HEK293 (cell line): ENCODE data around the gene AOC2.
"Not testable (repeated sequence)": the region's sequence is repeated elsewhere in the genome, so short reads cannot be mapped to it uniquely, and the experiment has no call there.

Experiments used
- CTCF ChIA-PET: fragments of 350-600 bp; formaldehyde crosslinking; extraction: SDS; loops from one replicate; lab custom pipeline; 2021; ENCODE audit warnings: antibody characterized with exemption; lab: Yijun Ruan, JAX
- POLR2A ChIA-PET: fragments of 300-600 bp; formaldehyde crosslinking; extraction: SDS; loops from one replicate; lab custom pipeline; 2020; ENCODE audit warnings: antibody characterized with exemption, inconsistent platforms; lab: Yijun Ruan, JAX
- H3K27ac ChIP-seq: fragments of 200-500 bp; sonication (Bioruptor generic); 2 replicates; pipeline ENCODE4 v1.5.1; 2014; ENCODE audit warnings: low read depth, low read length, control low read depth, inconsistent platforms; ENCODE audit errors: extremely low read depth
- H3K36me3 ChIP-seq, 2 experiments: fragments of 200-500 bp in 1 of 2; sonication (Bioruptor generic) in 1 of 2; 1 replicate in 1 of 2; 2 replicates in 1 of 2; pipeline ENCODE4 v1.5.1; 2014 to 2017; ENCODE audit warnings: inconsistent platforms in 2 of 2, low read length in 2 of 2; ENCODE audit not compliant: control insufficient read depth in 2 of 2, insufficient read depth in 1 of 2
- H3K4me1 ChIP-seq: fragments of 200-500 bp; sonication (Bioruptor generic); 2 replicates; pipeline ENCODE4 v1.5.1; 2014; ENCODE audit warnings: mild to moderate bottlenecking, low read length, inconsistent platforms; ENCODE audit not compliant: control insufficient read depth, insufficient read depth
- H3K4me3 ChIP-seq: 2 replicates; pipeline ENCODE4 v1.5.1; 2011; ENCODE audit warnings: low read depth, mild to moderate bottlenecking, control low read depth, low read length, moderate library complexity
- H3K9me3 ChIP-seq: fragments of 200-500 bp; sonication (Bioruptor generic); 2 replicates; pipeline ENCODE4 v1.5.1; 2014; ENCODE audit warnings: low read depth, low read length, inconsistent platforms; ENCODE audit not compliant: control insufficient read depth, insufficient read depth
- GLI2 ChIP-seq: fragments of 450-650 bp; formaldehyde crosslinking; IDR thresholded peaks from 2 replicates; pipeline ENCODE4; 2017; ENCODE audit warnings: missing biosample characterization, missing genetic modification characterization, low read depth, borderline replicate concordance
- HOXC10 ChIP-seq: sonication (generic); formaldehyde crosslinking; IDR thresholded peaks from 2 replicates; pipeline ENCODE4 v1.8.1; 2023; ENCODE audit warnings: mild to moderate bottlenecking, missing genetic modification reagents
- KLF9 ChIP-seq: fragments of 450-650 bp; formaldehyde crosslinking; IDR thresholded peaks from 2 replicates; pipeline ENCODE4 v1.5.1; 2016; ENCODE audit warnings: missing biosample characterization, missing genetic modification characterization, low read depth
- SP3 ChIP-seq: fragments of 450-650 bp; formaldehyde crosslinking; IDR thresholded peaks from 2 replicates; pipeline ENCODE4 v1.5.1; 2016; ENCODE audit warnings: missing biosample characterization, missing genetic modification characterization
- ZBTB17 ChIP-seq: fragments of 450-650 bp; formaldehyde crosslinking; IDR thresholded peaks from 2 replicates; pipeline ENCODE4 v1.5.1; 2016; ENCODE audit warnings: missing biosample characterization, missing genetic modification characterization
- ZBTB8A ChIP-seq: fragments of 450-650 bp; formaldehyde crosslinking; IDR thresholded peaks from 2 replicates; pipeline ENCODE4 v1.5.1; 2016; ENCODE audit warnings: missing biosample characterization, missing genetic modification characterization
- ZFHX2 ChIP-seq: fragments of 450-650 bp; formaldehyde crosslinking; conservative IDR thresholded peaks from 2 replicates; pipeline ENCODE4 v1.5.1; 2016; ENCODE audit warnings: missing biosample characterization, missing genetic modification characterization
- ZIC2 ChIP-seq: fragments of 450-650 bp; formaldehyde crosslinking; IDR thresholded peaks from 2 replicates; pipeline ENCODE4 v1.5.1; 2016; ENCODE audit warnings: missing biosample characterization, missing genetic modification characterization
- ZNF155 ChIP-seq: fragments of 450-650 bp; formaldehyde crosslinking; IDR thresholded peaks from 2 replicates; pipeline ENCODE4 v1.5.1; 2016; ENCODE audit warnings: missing biosample characterization, missing genetic modification characterization
- ZNF24 ChIP-seq: fragments of 450-650 bp; formaldehyde crosslinking; IDR thresholded peaks from 2 replicates; pipeline ENCODE4 v1.5.1; 2016; ENCODE audit warnings: missing biosample characterization, missing genetic modification characterization
- ZNF280D ChIP-seq: fragments of 450-650 bp; formaldehyde crosslinking; IDR thresholded peaks from 2 replicates; pipeline ENCODE4 v1.5.1; 2016; ENCODE audit warnings: missing biosample characterization, missing genetic modification characterization
- ZNF292 ChIP-seq: fragments of 450-650 bp; formaldehyde crosslinking; IDR thresholded peaks from 2 replicates; pipeline ENCODE4 v1.5.1; 2016; ENCODE audit warnings: low read depth, missing biosample characterization, missing genetic modification characterization, borderline replicate concordance
- ZNF548 ChIP-seq: fragments of 450-650 bp; formaldehyde crosslinking; IDR thresholded peaks from 2 replicates; pipeline ENCODE4 v1.5.1; 2016; ENCODE audit warnings: missing biosample characterization, missing genetic modification characterization
- ZNF830 ChIP-seq: fragments of 450-650 bp; IDR thresholded peaks from 2 replicates; pipeline ENCODE4 v1.5.0; 2018; ENCODE audit warnings: missing biosample characterization, missing genetic modification characterization, low read depth, mild to moderate bottlenecking, moderate library complexity
- ZNF843 ChIP-seq: fragments of 450-650 bp; formaldehyde crosslinking; IDR thresholded peaks from 2 replicates; pipeline ENCODE4 v1.5.1; 2016; ENCODE audit warnings: missing biosample characterization, missing genetic modification characterization

Gene AOC2

GRCh38 chr17:42850954-42851353, 6.6 kb downstream of the AOC2 start, which contains the start of gene AOC3:
Gene AOC3 (plus strand): TSS chr17:42851199. CDS start chr17:42851344, 145 bp downstream.
- ChIA-PET POLR2A (interaction anchor here (0.7 to 0.9 kb wide), 2 partner anchors 11 to 147 kb away, joined by 3 to 6 read pairs; partner anchors contain the start of gene RPL27), CTCF (no interaction called here)
- Histone ChIP-seq H3K9me3 (no peaks in the 10 kb centered on the region), H3K27ac (no peak within 1 kb of the TSS), H3K4me3 (no peak within 1 kb of the TSS), H3K4me1 (no peaks in the 10 kb centered on the region), H3K36me3 (peaks cover 0 to 7% of the 10 kb centered on the region in 2 experiments; a peak in 2 of 3 replicates)
- TF ChIP-seq KLF9 (tag by site-specific recombination) (0 out of 2 replicates have a peak, but pooled peaks have one; percentile 15), ZNF280D (tag by site-specific recombination) (no peak)

- CTCF ChIA-PET = interaction anchor here (0.6 kb wide), 1 partner anchor 327 kb away, joined by 3 read pairs; no protein-coding TSS in a partner anchor
- not testable (repeated sequence) for H3K9me3 ChIP-seq, H3K4me1 ChIP-seq, H3K4me3 ChIP-seq, H3K27ac ChIP-seq, H3K36me3 ChIP-seq
- POLR2A ChIA-PET = interaction anchor here (0.9 kb wide), 1 partner anchor 146 kb away, joined by 6 read pairs; the partner anchor contains the start of gene RPL27
Measured at GRCh38 chr17:42851371-42852240, 7.2 kb downstream of the AOC2 start.

GRCh38 chr17:42852351-42852750, 8.0 kb downstream of the AOC2 start:
- TF ChIP-seq ZBTB17 (tag by site-specific recombination) = no peak
- no peak for TF ChIP-seq ZNF24
- no peak for TF ChIP-seq ZIC2
- no peak for TF ChIP-seq ZNF843 (tag by site-specific recombination)
- TF ChIP-seq ZNF292 = no peak
- TF ChIP-seq GLI2 (tag by site-specific recombination) = no peak
- TF ChIP-seq ZNF830 (tag by site-specific recombination) = no peak
- no peak for TF ChIP-seq ZFHX2 (tag by site-specific recombination)
- no peak for TF ChIP-seq ZBTB8A (tag by site-specific recombination)
- TF ChIP-seq ZNF548 (tag by site-specific recombination) = no peak
- TF ChIP-seq SP3 (tag by site-specific recombination) = no peak
- TF ChIP-seq ZNF155 (tag by site-specific recombination) = no peak
- TF ChIP-seq HOXC10 (CRISPR knock-in tag) = no peak
- peaks cover 0 to 4% of the 10 kb centered on the region in 2 experiments; a peak in 2 of 3 replicates for H3K36me3 ChIP-seq
- POLR2A ChIA-PET = interaction anchor here (0.5 kb wide), 1 partner anchor 104 kb away, joined by 3 read pairs; no protein-coding TSS in a partner anchor
- H3K4me1 ChIP-seq = no peaks in the 10 kb centered on the region
- CTCF ChIA-PET = no interaction called here
- H3K4me3 ChIP-seq = no peak overlapping the region
- no peak overlapping the region for H3K27ac ChIP-seq
- no peaks in the 10 kb centered on the region for H3K9me3 ChIP-seq
